ENCODE measurements around the gene STK36.

The STK36 gene

GRCh38 chr2:218671654-218672566 is at the start of gene STK36, which contains the start of gene RNF25:
TSS of gene STK36 (plus strand) at chr2:218672086. CDS start at chr2:218672830, 744 bp downstream.
TSS of gene RNF25 (minus strand) at chr2:218672002. CDS start at chr2:218671970, 32 bp downstream.
- in situ Hi-C loops (cut with HindIII; ENCODE audit: low pct_unique_long_range_greater_than_20kb, low sequenced_read_pairs), result no loop called here
- TF ChIP-seq JUND (IDR thresholded peaks at IDR 0.05; ENCODE audit: low read depth), result no peak

GRCh38 chr2:218622606-218623365 is 49.1 kb upstream of the STK36 start:
- DNase-seq (ENCODE audit: low read depth in 1 of 2, low spot score in 1 of 2), result peak in 1 of 2 experiments; percentile 20
- no peak for TF ChIP-seq JUND (IDR thresholded peaks at IDR 0.05; ENCODE audit: low read depth)
- in situ Hi-C loops (cut with HindIII; ENCODE audit: low pct_unique_long_range_greater_than_20kb, low sequenced_read_pairs), result no loop called here

More at GRCh38 chr2:218671654-218672566, at the start of gene STK36, which contains the start of gene RNF25:
- peak; percentile 67 to 86 for DNase-seq (ENCODE audit: low read depth in 1 of 2, low spot score in 1 of 2)

- TF ChIP-seq JUND (IDR thresholded peaks at IDR 0.05; ENCODE audit: low read depth), result no peak
- in situ Hi-C loops (cut with HindIII; ENCODE audit: low pct_unique_long_range_greater_than_20kb, low sequenced_read_pairs), result no loop called here
- no peak for DNase-seq (ENCODE audit: low read depth in 1 of 2, low spot score in 1 of 2)
These were observed 48.5 kb upstream of the STK36 start for GRCh38 chr2:218623366-218623705.

GRCh38 chr2:218626369-218626768 is 45.5 kb upstream of the STK36 start:
- in situ Hi-C loops (cut with HindIII; ENCODE audit: low pct_unique_long_range_greater_than_20kb, low sequenced_read_pairs), result no loop called here
- no peak for DNase-seq (ENCODE audit: low read depth in 1 of 2, low spot score in 1 of 2)
- no peak for TF ChIP-seq JUND (IDR thresholded peaks at IDR 0.05; ENCODE audit: low read depth)

GRCh38 chr2:218627939-218628338 is 43.9 kb upstream of the STK36 start:
- no peak for TF ChIP-seq JUND (IDR thresholded peaks at IDR 0.05; ENCODE audit: low read depth)
- no peak for DNase-seq (ENCODE audit: low read depth in 1 of 2, low spot score in 1 of 2)
- in situ Hi-C loops (cut with HindIII; ENCODE audit: low pct_unique_long_range_greater_than_20kb, low sequenced_read_pairs), result no loop called here

GRCh38 chr2:218631837-218632236 is 40.0 kb upstream of the STK36 start:
- TF ChIP-seq JUND (IDR thresholded peaks at IDR 0.05; ENCODE audit: low read depth), result no peak
- DNase-seq (ENCODE audit: low read depth in 1 of 2, low spot score in 1 of 2), result no peak
- in situ Hi-C loops (cut with HindIII; ENCODE audit: low pct_unique_long_range_greater_than_20kb, low sequenced_read_pairs), result no loop called here

- TF ChIP-seq JUND (IDR thresholded peaks at IDR 0.05; ENCODE audit: low read depth), result no peak
- DNase-seq (ENCODE audit: low read depth in 1 of 2, low spot score in 1 of 2), result no peak
- in situ Hi-C loops (cut with HindIII; ENCODE audit: low pct_unique_long_range_greater_than_20kb, low sequenced_read_pairs), result no loop called here
These were observed 36.2 kb upstream of the STK36 start for GRCh38 chr2:218635719-218636118.

GRCh38 chr2:218638372-218638771 is 33.5 kb upstream of the STK36 start:
- in situ Hi-C loops (cut with HindIII; ENCODE audit: low pct_unique_long_range_greater_than_20kb, low sequenced_read_pairs), result no loop called here
- no peak for TF ChIP-seq JUND (IDR thresholded peaks at IDR 0.05; ENCODE audit: low read depth)
- DNase-seq (ENCODE audit: low read depth in 1 of 2, low spot score in 1 of 2), result no peak

GRCh38 chr2:218642121-218642656 is 29.7 kb upstream of the STK36 start:
- TF ChIP-seq JUND (IDR thresholded peaks at IDR 0.05; ENCODE audit: low read depth), result no peak
- in situ Hi-C loops (cut with HindIII; ENCODE audit: low pct_unique_long_range_greater_than_20kb, low sequenced_read_pairs), result no loop called here

GRCh38 chr2:218642786-218643185 is 29.1 kb upstream of the STK36 start:
- in situ Hi-C loops (cut with HindIII; ENCODE audit: low pct_unique_long_range_greater_than_20kb, low sequenced_read_pairs), result no loop called here
- no peak for TF ChIP-seq JUND (IDR thresholded peaks at IDR 0.05; ENCODE audit: low read depth)
- DNase-seq (ENCODE audit: low read depth in 1 of 2, low spot score in 1 of 2), result no peak

More at GRCh38 chr2:218642121-218642656, 29.7 kb upstream of the STK36 start:
- no peak for DNase-seq (ENCODE audit: low read depth in 1 of 2, low spot score in 1 of 2)

- no peak for DNase-seq (ENCODE audit: low read depth in 1 of 2, low spot score in 1 of 2)
- no peak for TF ChIP-seq JUND (IDR thresholded peaks at IDR 0.05; ENCODE audit: low read depth)
- in situ Hi-C loops (cut with HindIII; ENCODE audit: low pct_unique_long_range_greater_than_20kb, low sequenced_read_pairs), result no loop called here
These were observed 28.1 kb upstream of the STK36 start for GRCh38 chr2:218643751-218644310.

GRCh38 chr2:218644721-218645120 is 27.2 kb upstream of the STK36 start:
- no peak for TF ChIP-seq JUND (IDR thresholded peaks at IDR 0.05; ENCODE audit: low read depth)
- no peak for DNase-seq (ENCODE audit: low read depth in 1 of 2, low spot score in 1 of 2)
- in situ Hi-C loops (cut with HindIII; ENCODE audit: low pct_unique_long_range_greater_than_20kb, low sequenced_read_pairs), result no loop called here
